CD4-positive, alpha-beta memory T cell (primary cell): Measurements from ENCODE around the gene CCDC192. TPM values are rescaled to one million over a fixed set of nuclear protein-coding genes. Genes with fewer than 3 reads are reported as not detected.
"Not testable (repeated sequence)": the region's sequence is repeated elsewhere in the genome, so short reads cannot be mapped to it uniquely, and the experiment has no call there.

Source experiments
- CTCF ChIA-PET: fragments of 350-600 bp; sonication (Branson Sonifier 250); formaldehyde crosslinking; loops from one replicate; lab custom pipeline; 2021; ENCODE audit warnings: inconsistent platforms; ENCODE audit not compliant: partially characterized antibody; lab: Charles Lee
- POLR2A ChIA-PET: fragments of 350-600 bp; sonication (Branson Sonifier 250); formaldehyde crosslinking; loops from one replicate; lab custom pipeline; 2021; ENCODE audit not compliant: partially characterized antibody; lab: Charles Lee
- DNase-seq, 5 donors: peaks; one replicate each; pipeline versions ENCODE4 v3.0.0 to v3.0.0-alpha.2; 2020 to 2022; ENCODE audit warnings: mixed read lengths in 1 of 5
- H3K27ac ChIP-seq: one replicate; pipeline ENCODE4 v1.7.0; 2013; ENCODE audit warnings: low read depth, low read length
- H3K27me3 ChIP-seq: 2 replicates; pipeline ENCODE4 v1.7.0; 2013; ENCODE audit warnings: mild to moderate bottlenecking, low read length, moderate library complexity; ENCODE audit not compliant: insufficient read depth
- H3K36me3 ChIP-seq: 2 replicates; pipeline ENCODE4 v1.7.0; 2013; ENCODE audit warnings: mild to moderate bottlenecking, low read length, moderate library complexity; ENCODE audit not compliant: insufficient read depth
- H3K4me1 ChIP-seq: 2 replicates; pipeline ENCODE4 v1.7.0; 2013; ENCODE audit warnings: mild to moderate bottlenecking, low read length, moderate library complexity; ENCODE audit not compliant: insufficient read depth
- H3K4me3 ChIP-seq, 2 donors: one replicate each; pipeline ENCODE4 v1.7.0; 2013; ENCODE audit warnings: low read length in 2 of 2, mild to moderate bottlenecking in 1 of 2
- H3K9me3 ChIP-seq, 2 donors: one replicate each; pipeline ENCODE4 v1.7.0; 2013; ENCODE audit warnings: low read length in 2 of 2, control low read depth in 1 of 2; ENCODE audit not compliant: control insufficient read depth in 1 of 2
- H3K27ac Mint-ChIP-seq, 7 donors: one replicate each; pipeline ENCODE4 v1.8.0; 2020 to 2021; ENCODE audit warnings: mixed read lengths in 7 of 7, mild to moderate bottlenecking in 6 of 7, inconsistent platforms in 3 of 7, moderate library complexity in 3 of 7
- H3K27me3 Mint-ChIP-seq, 2 donors: one replicate each; pipeline ENCODE4 v1.8.0; 2020 to 2021; ENCODE audit warnings: mixed read lengths in 2 of 2
- H3K36me3 Mint-ChIP-seq, 2 donors: one replicate each; pipeline ENCODE4 v1.8.0; 2020 to 2021; ENCODE audit warnings: mixed read lengths in 2 of 2, inconsistent platforms in 1 of 2, mild to moderate bottlenecking in 1 of 2
- H3K4me1 Mint-ChIP-seq, 4 donors: one replicate each; pipeline ENCODE4 v1.8.0; 2020 to 2021; ENCODE audit warnings: mixed read lengths in 4 of 4, mild to moderate bottlenecking in 1 of 4
- H3K4me3 Mint-ChIP-seq, 8 donors: one replicate each; pipeline ENCODE4 v1.8.0; 2020 to 2021; ENCODE audit warnings: mixed read lengths in 8 of 8, mild to moderate bottlenecking in 7 of 8, moderate library complexity in 6 of 8, inconsistent platforms in 3 of 8
- H3K9me3 Mint-ChIP-seq, 8 donors: one replicate each; pipeline ENCODE4 v1.8.0; 2020 to 2021; ENCODE audit warnings: mixed read lengths in 8 of 8, mild to moderate bottlenecking in 5 of 8, inconsistent platforms in 3 of 8, moderate library complexity in 1 of 8
- intact Hi-C: fragments of 100-400 bp; cut with micrococcal nuclease; formaldehyde crosslinking; loops from one replicate; pipeline ENCODE4 v1.15.1; 2023
- polyA plus RNA-seq, 2 donors: library from polyadenylated mRNA; unstranded; fragments of 300-500 nt; fragmentation: Illumina TruSeq; gene quantifications; one replicate each; pipeline ENCODE4 v1.2.3, GENCODE V29; 2021
- total RNA-seq, 2 experiments: library from RNA; stranded (reverse); gene quantifications; one replicate each; pipeline ENCODE4 v1.2.3, GENCODE V29; 2021

CCDC192 gene
- total and polyA plus RNA-seq, 4 experiments from 2014 or later = not detected

DNA sequence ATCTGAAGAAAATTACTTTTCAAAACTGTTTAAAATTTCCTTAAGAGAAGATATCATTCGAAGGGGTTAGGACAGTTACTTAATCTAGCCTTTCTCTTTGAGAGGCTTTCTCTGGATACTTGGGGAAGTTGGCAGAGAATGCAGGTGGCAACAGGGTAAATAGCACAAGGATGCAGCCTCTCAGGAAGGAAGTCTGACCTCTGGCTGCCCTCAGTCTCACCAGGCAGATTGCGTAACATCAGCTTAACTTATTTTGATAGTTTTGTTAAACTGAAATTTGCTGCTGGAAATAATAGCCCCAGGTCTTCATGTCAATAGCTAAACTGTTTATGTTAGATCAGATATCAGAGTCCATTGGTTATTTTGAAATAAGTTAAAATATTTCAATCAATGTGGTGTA lies 20.4 kb downstream of the CCDC192 start:
- CTCF ChIA-PET = no interaction called here
- no peak for DNase-seq
- Mint-ChIP-seq H3K27ac (no peak overlapping the region), H3K9me3 (peaks cover 3 to 15% (median 8%) of the 10 kb centered on the region in 8 donors), H3K36me3 (peaks cover 0 to 3% of the 10 kb centered on the region in 2 donors), H3K4me3 (no peak overlapping the region), H3K27me3 (peaks cover 6 to 8% of the 10 kb centered on the region in 2 donors), H3K4me1 (no peaks in the 10 kb centered on the region)
- Histone ChIP-seq H3K4me1 (no peaks in the 10 kb centered on the region), H3K4me3 (no peak overlapping the region), H3K9me3 (no peaks in the 10 kb centered on the region), H3K36me3 (no peaks in the 10 kb centered on the region), H3K27ac (no peak overlapping the region), H3K27me3 (no peaks in the 10 kb centered on the region)
- intact Hi-C loops = no loop called here
- POLR2A ChIA-PET = no interaction called here

DNA sequence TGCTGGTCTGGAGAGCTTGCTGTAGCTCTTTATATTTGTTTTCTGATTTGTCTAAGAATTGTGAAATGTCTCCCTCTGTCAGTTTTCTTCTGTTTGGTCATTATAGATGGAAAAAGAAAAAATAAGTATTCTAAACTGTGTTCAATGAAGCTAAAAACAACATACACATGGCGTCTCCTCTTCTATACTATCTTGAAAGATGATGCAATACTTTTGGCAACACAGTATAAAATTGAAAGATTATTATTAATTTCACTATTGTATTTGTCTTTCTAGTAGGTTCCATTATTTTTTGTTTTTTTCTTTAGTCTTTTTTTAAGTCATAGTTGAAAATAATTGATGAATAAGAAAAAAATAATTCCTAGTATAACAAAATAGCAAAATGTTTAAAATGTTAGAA lies 22.5 kb downstream of the CCDC192 start:
- H3K9me3 ChIP-seq = no peaks in the 10 kb centered on the region
- no peaks in the 10 kb centered on the region for H3K36me3 ChIP-seq
- Mint-ChIP-seq H3K36me3 (peaks cover 0 to 3% of the 10 kb centered on the region in 2 donors), H3K27me3 (peaks cover 2 to 4% of the 10 kb centered on the region in 2 donors), H3K27ac (no peak overlapping the region), H3K9me3 (peaks cover 0 to 11% (median 8%) of the 10 kb centered on the region in 8 donors), H3K4me3 (no peak overlapping the region), H3K4me1 (no peaks in the 10 kb centered on the region)
- no peak overlapping the region for H3K27ac ChIP-seq
- H3K4me3 ChIP-seq = no peak overlapping the region
- H3K4me1 ChIP-seq = no peaks in the 10 kb centered on the region
- ChIA-PET CTCF (no interaction called here), POLR2A (no interaction called here)
- no peaks in the 10 kb centered on the region for H3K27me3 ChIP-seq
- DNase-seq = no peak
- intact Hi-C loops = no loop called here

DNA sequence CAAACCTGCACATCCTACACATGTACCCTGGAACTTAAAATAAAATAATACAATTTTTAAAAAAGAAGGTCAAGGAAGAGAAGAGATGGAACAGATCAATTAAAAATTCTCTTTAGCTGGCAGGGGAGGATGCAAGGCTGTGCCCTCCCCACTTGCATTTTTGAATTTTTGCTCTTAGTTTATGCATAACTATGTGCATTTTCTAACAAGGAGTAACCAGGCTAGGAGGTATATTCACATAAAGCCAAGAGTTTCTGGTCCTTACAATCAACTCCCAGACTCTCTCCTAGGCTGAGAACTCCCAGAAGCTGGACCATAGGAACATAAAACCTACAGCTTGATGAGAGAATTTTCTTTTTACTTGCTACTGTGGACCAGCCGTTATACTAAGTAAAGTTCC lies 29.8 kb downstream of the CCDC192 start:
- no peaks in the 10 kb centered on the region for H3K4me1 ChIP-seq
- H3K36me3 ChIP-seq = no peaks in the 10 kb centered on the region
- no peak overlapping the region for H3K27ac Mint-ChIP-seq
- POLR2A ChIA-PET = no interaction called here
- no peaks in the 10 kb centered on the region for H3K4me1 Mint-ChIP-seq
- H3K36me3 Mint-ChIP-seq = no peaks in the 10 kb centered on the region
- no peaks in the 10 kb centered on the region for H3K9me3 ChIP-seq
- peaks cover 0 to 3% (median 0%) of the 10 kb centered on the region in 8 donors for H3K9me3 Mint-ChIP-seq
- CTCF ChIA-PET = no interaction called here
- H3K27ac ChIP-seq = no peak overlapping the region
- no peak overlapping the region for H3K4me3 Mint-ChIP-seq
- no peaks in the 10 kb centered on the region for H3K27me3 ChIP-seq
- H3K4me3 ChIP-seq = no peak overlapping the region
- intact Hi-C loops = no loop called here
- H3K27me3 Mint-ChIP-seq = peaks cover 0 to under 1% of the 10 kb centered on the region in 2 donors
- DNase-seq = no peak

DNA sequence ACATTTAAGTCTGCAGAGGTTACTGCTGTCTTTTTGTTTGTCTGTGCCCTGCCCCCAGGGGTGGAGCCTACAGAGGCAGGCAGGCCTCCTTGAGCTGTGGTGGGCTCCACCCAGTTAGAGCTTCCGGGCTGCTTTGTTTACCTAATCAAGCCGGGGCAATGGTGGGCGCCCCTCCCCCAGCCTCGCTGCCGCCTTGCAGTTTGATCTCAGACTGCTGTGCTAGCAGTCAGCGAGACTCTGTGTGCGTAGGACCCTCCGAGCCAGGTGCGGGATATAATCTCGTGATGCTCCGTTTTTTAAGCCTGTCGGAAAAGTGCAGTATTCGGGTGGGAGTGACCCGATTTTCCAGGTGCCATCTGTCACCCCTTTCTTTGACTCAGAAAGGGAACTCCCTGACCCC lies 36.2 kb downstream of the CCDC192 start:
- H3K9me3 Mint-ChIP-seq, H3K4me1 Mint-ChIP-seq, POLR2A ChIA-PET, H3K27me3 Mint-ChIP-seq, intact Hi-C loops, H3K27ac ChIP-seq, H3K4me3 ChIP-seq, H3K4me3 Mint-ChIP-seq, H3K9me3 ChIP-seq, H3K36me3 Mint-ChIP-seq, H3K27me3 ChIP-seq, H3K36me3 ChIP-seq, CTCF ChIA-PET, DNase-seq, H3K27ac Mint-ChIP-seq, H3K4me1 ChIP-seq: not testable (repeated sequence)

DNA sequence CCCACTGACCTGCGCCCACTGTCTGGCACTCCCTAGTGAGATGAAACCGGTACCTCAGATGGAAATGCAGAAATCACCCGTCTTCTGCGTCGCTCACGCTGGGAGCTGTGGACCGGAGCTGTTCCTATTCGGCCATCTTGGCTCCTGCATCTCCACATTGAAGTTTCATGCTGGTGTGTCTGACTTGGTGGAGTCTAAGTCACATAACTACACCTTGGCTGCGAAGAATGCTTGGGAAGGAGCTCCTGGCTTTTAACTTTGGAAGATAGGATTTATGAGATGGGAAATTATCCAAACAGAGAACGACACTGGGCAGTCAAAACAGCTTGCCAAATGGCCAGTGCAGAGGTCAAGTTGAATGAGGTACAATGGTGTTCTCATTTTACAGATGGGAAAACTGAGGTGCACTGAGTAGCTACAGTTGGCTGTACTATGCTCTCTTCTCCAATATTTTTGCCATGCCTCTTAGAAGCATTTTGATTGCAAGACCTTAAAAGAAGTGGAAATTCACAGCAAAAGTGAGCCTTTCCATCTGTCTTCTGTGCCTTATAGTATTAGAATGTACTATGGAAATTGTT lies 36.7 kb downstream of the CCDC192 start:
- ChIA-PET POLR2A (no interaction called here), CTCF (no interaction called here)
- Histone ChIP-seq H3K4me1 (no peaks in the 10 kb centered on the region), H3K4me3 (no peak overlapping the region), H3K9me3 (no peaks in the 10 kb centered on the region), H3K27me3 (no peaks in the 10 kb centered on the region), H3K36me3 (no peaks in the 10 kb centered on the region), H3K27ac (no peak overlapping the region)
- Mint-ChIP-seq H3K4me3 (no peak overlapping the region), H3K27ac (no peak overlapping the region), H3K36me3 (no peaks in the 10 kb centered on the region), H3K9me3 (peaks cover 0 to 4% (median 0%) of the 10 kb centered on the region in 8 donors), H3K4me1 (no peaks in the 10 kb centered on the region), H3K27me3 (peaks cover 7 to 10% of the 10 kb centered on the region in 2 donors)
- intact Hi-C loops = loop anchor here (10.0 kb wide), 1 partner anchor 935 kb away; no protein-coding TSS in a partner anchor
- DNase-seq = no peak

DNA sequence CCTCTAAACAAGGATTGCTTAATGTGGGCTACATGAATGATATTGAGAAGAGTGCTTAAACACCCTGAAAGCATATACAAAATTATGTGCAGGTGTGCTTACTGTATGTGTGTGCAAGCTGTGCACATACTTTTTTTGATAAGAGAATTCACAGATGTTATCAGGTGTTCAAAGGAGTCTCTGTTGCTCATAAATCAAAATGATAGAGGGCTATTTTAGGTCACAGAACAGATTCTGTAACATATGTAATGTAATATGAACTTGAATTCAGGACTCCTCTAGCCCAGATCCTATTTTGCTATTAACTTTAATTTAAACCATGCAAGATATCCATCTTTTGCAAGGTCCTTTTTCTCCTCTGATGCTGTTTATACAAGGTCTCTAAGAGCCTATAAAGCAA lies 38.2 kb downstream of the CCDC192 start:
- Histone ChIP-seq H3K27ac (no peak overlapping the region), H3K4me1 (no peaks in the 10 kb centered on the region), H3K9me3 (no peaks in the 10 kb centered on the region), H3K4me3 (no peak overlapping the region), H3K36me3 (no peaks in the 10 kb centered on the region), H3K27me3 (no peaks in the 10 kb centered on the region)
- H3K27me3 Mint-ChIP-seq = peaks cover 7 to 10% of the 10 kb centered on the region in 2 donors
- ChIA-PET CTCF (no interaction called here), POLR2A (no interaction called here)
- DNase-seq = no peak
- H3K36me3 Mint-ChIP-seq = no peaks in the 10 kb centered on the region
- H3K27ac Mint-ChIP-seq = no peak overlapping the region
- intact Hi-C loops = loop anchor here (10.0 kb wide), 1 partner anchor 933 kb away; no protein-coding TSS in a partner anchor
- no peak overlapping the region for H3K4me3 Mint-ChIP-seq
- H3K9me3 Mint-ChIP-seq = peaks cover 0 to 4% (median 0%) of the 10 kb centered on the region in 8 donors
- H3K4me1 Mint-ChIP-seq = no peaks in the 10 kb centered on the region

DNA sequence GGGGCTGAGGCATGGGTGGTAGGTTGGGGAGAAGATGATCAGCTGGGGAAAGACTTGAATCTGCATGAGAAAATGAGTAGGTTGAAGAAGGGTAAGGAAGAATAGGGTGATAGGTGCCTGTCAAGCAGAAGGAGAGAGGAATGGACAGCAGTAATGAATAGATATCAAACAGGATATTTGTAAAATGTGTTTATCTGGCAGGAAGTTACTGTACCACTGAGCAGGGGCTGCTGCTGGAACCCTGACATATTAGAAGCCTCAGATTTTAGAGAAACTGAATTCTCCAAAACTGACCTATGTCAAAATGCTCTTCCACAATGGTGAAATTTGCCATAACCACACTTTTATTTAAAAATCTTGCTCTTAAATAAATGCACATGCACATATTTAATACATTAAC lies 41.0 kb downstream of the CCDC192 start:
- POLR2A ChIA-PET = no interaction called here

More for the DNA sequence above, 41.0 kb downstream of the CCDC192 start:
- Mint-ChIP-seq H3K27me3 (peaks cover 7 to 10% of the 10 kb centered on the region in 2 donors), H3K4me1 (no peaks in the 10 kb centered on the region), H3K27ac (no peak overlapping the region), H3K36me3 (no peaks in the 10 kb centered on the region), H3K9me3 (peaks cover 0 to 2% (median 0%) of the 10 kb centered on the region in 8 donors), H3K4me3 (no peak overlapping the region)
- no peak overlapping the region for H3K4me3 ChIP-seq
- H3K27ac ChIP-seq = no peak overlapping the region
- H3K4me1 ChIP-seq = no peaks in the 10 kb centered on the region
- DNase-seq = no peak
- no peaks in the 10 kb centered on the region for H3K9me3 ChIP-seq
- H3K36me3 ChIP-seq = no peaks in the 10 kb centered on the region
- CTCF ChIA-PET = no interaction called here
- H3K27me3 ChIP-seq = no peaks in the 10 kb centered on the region
- intact Hi-C loops = loop anchor here (10.0 kb wide), 1 partner anchor 931 kb away; no protein-coding TSS in a partner anchor
